NT2/D1 (cell line): Measurements from ENCODE around the gene STAT5B.

ENCODE experiments used
- SUZ12 ChIP-seq: IDR thresholded peaks from 2 replicates; pipeline ENCODE4 v1.6.1; 2011; ENCODE audit not compliant: insufficient read length, insufficient read depth; ENCODE audit errors: extremely low read depth
- YY1 ChIP-seq: IDR thresholded peaks from 2 replicates; pipeline ENCODE4 v1.6.1; 2011; ENCODE audit not compliant: insufficient read length, insufficient read depth
- ZNF274 ChIP-seq: IDR thresholded peaks from 2 replicates; pipeline ENCODE4 v1.6.1; 2011; ENCODE audit warnings: mild to moderate bottlenecking, low read depth, low read length

DNA sequence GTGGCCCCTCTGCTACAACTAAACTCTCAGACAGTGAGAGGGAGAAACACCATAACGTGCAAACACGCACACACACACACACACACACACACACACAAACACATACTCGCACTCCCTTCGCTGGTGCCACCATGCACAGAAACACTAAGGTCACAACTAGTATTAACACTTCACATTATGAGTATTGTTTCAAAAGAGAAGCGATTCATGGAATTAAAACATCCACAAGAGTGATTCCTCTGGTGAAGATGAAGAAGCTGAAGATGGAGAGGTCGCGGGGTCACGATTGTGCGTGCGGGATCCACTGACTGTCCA, 74.8 kb downstream of the STAT5B start:
- TF ChIP-seq SUZ12 (no peak), ZNF274 (no peak), YY1 (no peak)
